Hepatocyte (in vitro differentiated cells): ENCODE data around the gene SLC9C2. TPM values are rescaled to one million over a fixed set of nuclear protein-coding genes. Genes with fewer than 3 reads are reported as not detected.
"Not testable (repeated sequence)": the region's sequence is repeated elsewhere in the genome, so short reads cannot be mapped to it uniquely, and the experiment has no call there.

ENCODE experiments used
- DNase-seq: peaks from one replicate; pipeline ENCODE4 v3.0.0-alpha.2; 2016; ENCODE audit warnings: low spot score
- H2AFZ ChIP-seq: fragments of 200-600 bp; sonication (generic); 2 replicates; pipeline ENCODE4 v1.6.0; 2016; ENCODE audit warnings: antibody characterized with exemption, mild to moderate bottlenecking
- H3K27ac ChIP-seq: fragments of 200-600 bp; sonication (generic); 2 replicates; pipeline ENCODE4 v1.5.1; 2016; ENCODE audit warnings: mild to moderate bottlenecking
- H3K27me3 ChIP-seq: fragments of 200-600 bp; sonication (generic); 2 replicates; pipeline ENCODE4 v1.6.1; 2016
- H3K36me3 ChIP-seq: fragments of 200-600 bp; sonication (generic); replicated peaks from 2 replicates; pipeline ENCODE4 v1.5.1; 2016; ENCODE audit warnings: low read depth; ENCODE audit not compliant: insufficient read depth
- H3K4me1 ChIP-seq: fragments of 200-600 bp; sonication (generic); 2 replicates; pipeline ENCODE4 v1.5.1; 2016; ENCODE audit warnings: mild to moderate bottlenecking, moderate library complexity; ENCODE audit not compliant: insufficient read depth
- H3K4me2 ChIP-seq: fragments of 200-600 bp; sonication (generic); 2 replicates; pipeline ENCODE4 v1.6.0; 2016
- H3K4me3 ChIP-seq: fragments of 200-600 bp; sonication (generic); 2 replicates; pipeline ENCODE4 v1.5.1; 2016; ENCODE audit warnings: mild to moderate bottlenecking
- H3K79me2 ChIP-seq: fragments of 200-600 bp; sonication (generic); 2 replicates; pipeline ENCODE4 v1.6.0; 2017; ENCODE audit warnings: mild to moderate bottlenecking
- H3K9me2 ChIP-seq: fragments of 200-600 bp; sonication (generic); replicated peaks from 2 replicates; pipeline ENCODE4 v1.6.0; 2017; ENCODE audit warnings: mild to moderate bottlenecking; ENCODE audit not compliant: insufficient read depth
- H3K9me3 ChIP-seq: fragments of 200-600 bp; sonication (generic); 2 replicates; pipeline ENCODE4 v1.5.1; 2016; ENCODE audit warnings: low read depth, mild to moderate bottlenecking
- H4K20me1 ChIP-seq: fragments of 200-600 bp; sonication (generic); 2 replicates; pipeline ENCODE4 v1.6.0; 2016; ENCODE audit warnings: mild to moderate bottlenecking; ENCODE audit not compliant: insufficient read depth, poor library complexity, severe bottlenecking
- CTCF ChIP-seq: fragments of 200-600 bp; sonication (generic); IDR thresholded peaks from 2 replicates; pipeline ENCODE4 v1.5.1; 2016; ENCODE audit warnings: antibody characterized with exemption, mild to moderate bottlenecking; ENCODE audit not compliant: poor library complexity
- EZH2 ChIP-seq: fragments of 200-600 bp; sonication (generic); IDR thresholded peaks from 2 replicates; pipeline ENCODE4 v1.6.1; 2016; ENCODE audit warnings: antibody characterized with exemption, mild to moderate bottlenecking, borderline replicate concordance
- EZH2phosphoT487 ChIP-seq: fragments of 200-600 bp; sonication (generic); IDR thresholded peaks from one replicate; pipeline ENCODE4 v1.6.1; 2018; ENCODE audit warnings: antibody characterized with exemption, mild to moderate bottlenecking, low read depth, moderate library complexity; ENCODE audit not compliant: unreplicated experiment, severe bottlenecking
- WGBS: methylation state at CpG from one replicate; pipeline ENCODE4 v1.1.6; 2016; ENCODE audit warnings: low lambda C conversion rate; ENCODE audit errors: missing lambda C conversion rate; 5-methylcytosine and 5-hydroxymethylcytosine counted together
- polyA plus RNA-seq: library from polyadenylated mRNA; unstranded; fragments of >200 nt; fragmentation: Nextera tagmentation; extraction: Ambion mirVana; gene quantifications from 2 replicates; pipeline ENCODE4 v1.2.1, GENCODE V29; 2016
- total RNA-seq: library from RNA; depleted of rRNA; stranded (reverse); fragments of >200 nt; gene quantifications from 2 replicates; pipeline ENCODE4 v1.2.3, GENCODE V29; 2014

Gene SLC9C2
- total and polyA plus RNA-seq, 2 experiments from 2014 or later, result 0.77 to 1.1 TPM

GRCh38 chr1:173473599-173474011, 129.3 kb downstream of the SLC9C2 start:
- Histone ChIP-seq H3K4me3 (no peak overlapping the region), H2AFZ (no peak overlapping the region), H4K20me1 (peaks cover 2% of the 10 kb centered on the region), H3K9me2 (no peaks in the 10 kb centered on the region), H3K4me2 (peak overlapping the region; percentile 93), H3K79me2 (peaks cover 44% of the 10 kb centered on the region), H3K36me3 (no peaks in the 10 kb centered on the region), H3K4me1 (peaks cover 21% of the 10 kb centered on the region), H3K27ac (peak overlapping the region; percentile 96), H3K9me3 (no peaks in the 10 kb centered on the region), H3K27me3 (no peaks in the 10 kb centered on the region)
- 22% methylated on average over 2 of the region's 2 CpGs for WGBS
- DNase-seq, result peak; percentile 36
- TF ChIP-seq CTCF (no peak), EZH2phosphoT487 (no peak), EZH2 (no peak)

- DNase-seq, result no peak
- TF ChIP-seq EZH2 (no peak), EZH2phosphoT487 (no peak), CTCF (no peak)
- Histone ChIP-seq H3K27ac (no peak overlapping the region), H3K79me2 (peaks cover 50% of the 10 kb centered on the region), H3K4me2 (no peak overlapping the region), H3K9me2 (no peaks in the 10 kb centered on the region), H3K4me3 (no peak overlapping the region), H3K4me1 (peaks cover 21% of the 10 kb centered on the region), H2AFZ (no peak overlapping the region), H3K36me3 (no peaks in the 10 kb centered on the region), H3K27me3 (no peaks in the 10 kb centered on the region), H4K20me1 (no peaks in the 10 kb centered on the region), H3K9me3 (no peaks in the 10 kb centered on the region)
- WGBS, result 93% methylated on average over 4 of the region's 4 CpGs
Measured at GRCh38 chr1:173470608-173471007, 132.3 kb downstream of the SLC9C2 start.

GRCh38 chr1:173469656-173470055, 133.2 kb downstream of the SLC9C2 start:
- no peaks in the 10 kb centered on the region for H3K27me3 ChIP-seq
- H3K4me3 ChIP-seq, result no peak overlapping the region
- H3K36me3 ChIP-seq, result no peaks in the 10 kb centered on the region
- TF ChIP-seq EZH2 (no peak), EZH2phosphoT487 (no peak), CTCF (no peak)
- H3K27ac ChIP-seq, result no peak overlapping the region
- DNase-seq, result no peak
- WGBS, result 92% methylated on average over 3 of the region's 3 CpGs
- no peaks in the 10 kb centered on the region for H3K9me2 ChIP-seq
- no peaks in the 10 kb centered on the region for H4K20me1 ChIP-seq
- no peaks in the 10 kb centered on the region for H3K9me3 ChIP-seq
- H3K4me2 ChIP-seq, result no peak overlapping the region
- H3K79me2 ChIP-seq, result peaks cover 52% of the 10 kb centered on the region
- peaks cover 16% of the 10 kb centered on the region for H3K4me1 ChIP-seq
- no peak overlapping the region for H2AFZ ChIP-seq

GRCh38 chr1:173467426-173467825, 135.4 kb downstream of the SLC9C2 start:
- no peak overlapping the region for H3K27ac ChIP-seq
- DNase-seq, result no peak
- no peak overlapping the region for H2AFZ ChIP-seq
- 96% methylated on average over 4 of the region's 4 CpGs for WGBS
- H4K20me1 ChIP-seq, result no peaks in the 10 kb centered on the region
- H3K79me2 ChIP-seq, result peaks cover 64% of the 10 kb centered on the region
- TF ChIP-seq EZH2 (no peak), CTCF (no peak), EZH2phosphoT487 (no peak)
- H3K9me2 ChIP-seq, result no peaks in the 10 kb centered on the region
- H3K27me3 ChIP-seq, result no peaks in the 10 kb centered on the region
- no peaks in the 10 kb centered on the region for H3K36me3 ChIP-seq
- no peak overlapping the region for H3K4me3 ChIP-seq
- no peaks in the 10 kb centered on the region for H3K4me1 ChIP-seq
- no peaks in the 10 kb centered on the region for H3K9me3 ChIP-seq
- H3K4me2 ChIP-seq, result no peak overlapping the region

GRCh38 chr1:173464185-173464584, 138.7 kb downstream of the SLC9C2 start:
- WGBS, result 68% methylated on average over 2 of the region's 2 CpGs
- H3K4me3 ChIP-seq, H3K9me2 ChIP-seq, H4K20me1 ChIP-seq, DNase-seq, H3K4me2 ChIP-seq, H3K27me3 ChIP-seq, H3K4me1 ChIP-seq, H3K9me3 ChIP-seq, H3K27ac ChIP-seq, H2AFZ ChIP-seq, H3K36me3 ChIP-seq: not testable (repeated sequence)
- peaks cover 45% of the 10 kb centered on the region for H3K79me2 ChIP-seq

GRCh38 chr1:173462666-173463065, 140.2 kb downstream of the SLC9C2 start:
- not testable (repeated sequence) for H4K20me1 ChIP-seq, H3K4me2 ChIP-seq, H3K9me3 ChIP-seq, H3K9me2 ChIP-seq, H2AFZ ChIP-seq, H3K27ac ChIP-seq, H3K4me1 ChIP-seq, H3K27me3 ChIP-seq, H3K4me3 ChIP-seq, DNase-seq, H3K36me3 ChIP-seq
- H3K79me2 ChIP-seq, result peaks cover 37% of the 10 kb centered on the region
- 98% methylated on average over 2 of the region's 2 CpGs for WGBS
